Right lobe of liver (tissue), 4 donors: ENCODE results near the gene DCBLD2.

Experiments used
- POLR2A ChIP-seq: fragments of 450-650 bp; IDR thresholded peaks from one replicate; pipeline ENCODE4 v1.6.1; 2017; ENCODE audit warnings: antibody characterized with exemption, mild to moderate bottlenecking
- TF ChIP-seq, protein P1 (sequence below), 4 donors: fragments of 200-600 bp in 3 of 4; fragments of 450-650 bp in 1 of 4; IDR thresholded peaks; one replicate each; pipeline versions ENCODE4 v1.5.1 to v1.8.0; 2016 to 2022; ENCODE audit warnings: antibody characterized with exemption in 4 of 4, mild to moderate bottlenecking in 2 of 4
- donor health status: DM: no; HTN: no; CAD: no.
- donor health status: DM: no; HTN: no; CAD: no.
- donor health status: DM: no; HTN: yes; CAD: no.

DNA sequence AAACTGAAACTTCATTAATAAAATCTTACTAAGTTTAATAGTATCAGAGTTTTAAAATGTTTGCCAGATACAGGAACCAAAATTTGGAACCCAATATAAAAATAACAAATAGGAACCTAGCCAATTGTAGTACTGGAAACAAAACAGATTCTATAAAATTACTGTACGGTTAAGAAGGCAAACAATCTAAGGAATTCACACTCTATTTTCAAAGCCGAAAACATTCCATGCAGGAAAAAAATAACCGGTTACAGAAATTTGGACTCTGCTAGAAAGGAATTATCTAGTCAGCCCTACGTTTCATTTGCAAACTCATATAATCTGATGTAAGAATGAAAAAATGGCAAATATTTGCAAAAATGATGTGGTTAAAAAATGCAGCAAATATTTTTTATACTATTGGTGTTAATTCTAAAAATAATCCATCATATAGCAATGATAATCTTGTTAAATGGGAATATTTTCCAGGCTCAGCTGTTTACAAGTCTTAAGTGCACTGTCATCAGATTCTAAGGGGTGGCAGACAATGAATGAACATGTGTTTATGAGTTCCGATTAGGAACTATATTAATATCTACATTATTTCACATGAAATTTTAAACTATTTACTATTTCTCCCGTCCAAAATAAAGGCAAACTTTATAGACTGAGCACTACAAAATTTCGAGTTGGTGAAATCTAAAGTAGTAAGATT is 58.1 kb downstream of the DCBLD2 start:
- TF ChIP-seq POLR2A, result no peak
- TF ChIP-seq, protein P1, sequence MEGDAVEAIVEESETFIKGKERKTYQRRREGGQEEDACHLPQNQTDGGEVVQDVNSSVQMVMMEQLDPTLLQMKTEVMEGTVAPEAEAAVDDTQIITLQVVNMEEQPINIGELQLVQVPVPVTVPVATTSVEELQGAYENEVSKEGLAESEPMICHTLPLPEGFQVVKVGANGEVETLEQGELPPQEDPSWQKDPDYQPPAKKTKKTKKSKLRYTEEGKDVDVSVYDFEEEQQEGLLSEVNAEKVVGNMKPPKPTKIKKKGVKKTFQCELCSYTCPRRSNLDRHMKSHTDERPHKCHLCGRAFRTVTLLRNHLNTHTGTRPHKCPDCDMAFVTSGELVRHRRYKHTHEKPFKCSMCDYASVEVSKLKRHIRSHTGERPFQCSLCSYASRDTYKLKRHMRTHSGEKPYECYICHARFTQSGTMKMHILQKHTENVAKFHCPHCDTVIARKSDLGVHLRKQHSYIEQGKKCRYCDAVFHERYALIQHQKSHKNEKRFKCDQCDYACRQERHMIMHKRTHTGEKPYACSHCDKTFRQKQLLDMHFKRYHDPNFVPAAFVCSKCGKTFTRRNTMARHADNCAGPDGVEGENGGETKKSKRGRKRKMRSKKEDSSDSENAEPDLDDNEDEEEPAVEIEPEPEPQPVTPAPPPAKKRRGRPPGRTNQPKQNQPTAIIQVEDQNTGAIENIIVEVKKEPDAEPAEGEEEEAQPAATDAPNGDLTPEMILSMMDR (IDR thresholded peaks at IDR 0.05), result no peak
